Measurements from ENCODE around the gene PAX7. TPM values are rescaled to one million over a fixed set of nuclear protein-coding genes. Genes with fewer than 3 reads are reported as not detected.
A peak's percentile ranks its signal among the peaks of the same experiment; 100 is the strongest.

The PAX7 gene
- total and polyA plus RNA-seq, 2 experiments from 2014 or later, result 0.03 TPM; not detected in 1

DNA sequence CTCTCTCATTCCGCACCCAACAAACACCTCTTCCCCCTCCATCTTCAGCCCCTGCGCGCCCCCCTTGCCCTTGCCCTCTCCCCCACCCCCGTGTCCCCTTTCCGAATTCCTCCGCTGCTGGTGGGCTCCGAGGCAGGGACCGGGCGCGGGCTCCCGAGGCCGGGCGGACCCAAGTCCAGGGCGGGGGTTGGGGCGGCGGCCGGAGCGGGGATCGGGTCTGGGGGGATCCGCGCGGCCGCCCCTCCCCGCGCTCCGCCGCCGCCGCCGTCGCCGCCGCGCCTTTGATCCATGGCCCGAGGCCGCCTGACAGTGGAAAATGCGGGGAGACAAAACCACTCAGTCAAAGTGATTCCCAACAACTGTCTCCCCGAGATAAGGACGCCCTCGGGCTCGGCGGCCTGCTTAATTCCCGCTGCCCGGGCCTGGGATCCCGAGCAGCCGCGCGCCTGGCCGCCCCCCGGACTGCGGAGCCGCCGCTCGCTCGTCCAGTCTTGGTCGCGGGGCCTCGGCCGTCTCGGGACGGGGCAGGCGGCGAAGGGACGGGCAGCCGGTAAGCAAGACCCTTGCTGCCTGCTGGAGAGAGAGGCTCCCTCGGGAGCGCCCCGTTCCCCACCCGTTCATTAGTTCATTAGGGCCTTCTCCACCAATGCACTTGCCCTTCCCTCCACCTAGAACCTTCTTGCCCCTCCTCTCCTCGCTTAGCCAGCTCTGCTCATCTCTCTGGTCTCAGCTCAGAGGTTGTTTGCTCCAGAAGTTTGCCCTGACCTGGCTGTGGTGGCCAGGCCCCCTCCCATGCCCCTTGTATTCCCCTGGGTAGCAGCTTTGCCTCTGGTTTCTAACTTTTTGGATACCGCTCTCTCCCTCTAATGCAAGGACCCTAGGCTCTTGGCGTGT, 86.4 kb downstream of the PAX7 start:
- Mint-ChIP-seq H3K27me3 (ENCODE audit: insufficient read depth, low read depth, poor library complexity) (peaks cover 50% of the 10 kb centered on the region), H3K4me3 (peak overlapping the region; percentile 75)

DNA sequence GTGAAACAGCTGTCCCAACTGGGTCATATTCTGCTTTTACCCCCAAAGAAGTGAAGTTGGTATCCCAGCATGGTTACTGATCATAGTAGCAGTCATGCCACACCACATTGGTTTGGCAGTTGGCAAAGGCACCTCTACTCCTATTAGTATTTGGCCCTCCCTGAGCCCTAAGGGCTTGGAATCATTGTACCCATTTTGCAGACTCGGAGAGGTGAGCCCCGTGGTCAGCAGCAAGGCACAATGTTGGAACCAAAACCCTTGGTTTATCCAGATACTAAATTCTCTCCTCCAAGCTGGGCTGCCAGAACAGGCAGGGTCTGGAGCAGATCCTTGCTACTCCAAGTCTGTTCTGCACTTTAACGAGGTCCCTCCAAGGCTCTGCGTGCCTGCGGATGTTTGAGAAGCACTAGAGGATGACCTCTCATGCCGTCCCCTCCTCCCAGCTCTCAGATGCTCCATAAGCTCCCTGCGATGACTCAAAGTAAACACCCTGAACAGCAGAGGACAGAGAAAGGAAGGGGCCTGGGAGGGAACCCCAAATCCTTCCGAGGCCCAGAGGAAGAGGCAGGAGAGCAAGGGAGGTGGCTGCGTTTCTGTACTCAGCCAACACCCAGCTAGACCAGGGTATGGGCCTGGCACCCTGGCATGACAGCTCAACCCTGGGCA, 89.3 kb downstream of the PAX7 start:
- H3K4me2 ChIP-seq, result no peak overlapping the region
- H2AFZ ChIP-seq, result no peak overlapping the region
- H3K4me3 ChIP-seq, result no peak overlapping the region
- no peaks in the 10 kb centered on the region for H3K36me3 ChIP-seq (ENCODE audit: insufficient read depth)
- Mint-ChIP-seq H3K27ac (no peak overlapping the region), H3K4me1 (peaks cover 19% of the 10 kb centered on the region), H3K27me3 (ENCODE audit: insufficient read depth, low read depth, poor library complexity) (peaks cover 48% of the 10 kb centered on the region), H3K36me3 (ENCODE audit: low read depth) (no peaks in the 10 kb centered on the region; the same call in 2 of the 3 replicates), H3K9me3 (no peaks in the 10 kb centered on the region; the same call in 2 of the 3 replicates), H3K4me3 (no peak overlapping the region; the same call in 2 of the 3 replicates)
- DNase-seq (ENCODE audit: low spot score), result no peak
- H3K27ac ChIP-seq (ENCODE audit: low read depth), result no peak overlapping the region
- no peaks in the 10 kb centered on the region for H4K20me1 ChIP-seq (replicated peaks; ENCODE audit: insufficient read depth)
- peaks cover 21% of the 10 kb centered on the region for H3K4me1 ChIP-seq (ENCODE audit: insufficient read depth)
- H3F3A ChIP-seq (replicated peaks; ENCODE audit: low read depth), result no peaks in the 10 kb centered on the region
- H3K27me3 ChIP-seq (ENCODE audit: insufficient read depth), result peaks cover 56% of the 10 kb centered on the region
- no peak for ATAC-seq
- H3K9me2 ChIP-seq (ENCODE audit: insufficient read depth), result no peaks in the 10 kb centered on the region; the same call in 1 of the 2 replicates
- H3K79me2 ChIP-seq (replicated peaks; ENCODE audit: insufficient read depth), result no peaks in the 10 kb centered on the region
- TF ChIP-seq ZNF114 (CRISPR knock-in tag; IDR thresholded peaks at IDR 0.05) (no peak), POLR2AphosphoS5 (IDR thresholded peaks at IDR 0.05; ENCODE audit: low read depth) (no peak), EZH2 (IDR thresholded peaks at IDR 0.05; ENCODE audit: low read depth, unreplicated experiment) (no peak), JUNB (IDR thresholded peaks at IDR 0.05; ENCODE audit: unreplicated experiment) (no peak), STAT1 (IDR thresholded peaks at IDR 0.05; ENCODE audit: unreplicated experiment) (no peak), EZH2phosphoT487 (IDR thresholded peaks at IDR 0.05; ENCODE audit: unreplicated experiment) (no peak)
- TF ChIP-seq, protein P1, sequence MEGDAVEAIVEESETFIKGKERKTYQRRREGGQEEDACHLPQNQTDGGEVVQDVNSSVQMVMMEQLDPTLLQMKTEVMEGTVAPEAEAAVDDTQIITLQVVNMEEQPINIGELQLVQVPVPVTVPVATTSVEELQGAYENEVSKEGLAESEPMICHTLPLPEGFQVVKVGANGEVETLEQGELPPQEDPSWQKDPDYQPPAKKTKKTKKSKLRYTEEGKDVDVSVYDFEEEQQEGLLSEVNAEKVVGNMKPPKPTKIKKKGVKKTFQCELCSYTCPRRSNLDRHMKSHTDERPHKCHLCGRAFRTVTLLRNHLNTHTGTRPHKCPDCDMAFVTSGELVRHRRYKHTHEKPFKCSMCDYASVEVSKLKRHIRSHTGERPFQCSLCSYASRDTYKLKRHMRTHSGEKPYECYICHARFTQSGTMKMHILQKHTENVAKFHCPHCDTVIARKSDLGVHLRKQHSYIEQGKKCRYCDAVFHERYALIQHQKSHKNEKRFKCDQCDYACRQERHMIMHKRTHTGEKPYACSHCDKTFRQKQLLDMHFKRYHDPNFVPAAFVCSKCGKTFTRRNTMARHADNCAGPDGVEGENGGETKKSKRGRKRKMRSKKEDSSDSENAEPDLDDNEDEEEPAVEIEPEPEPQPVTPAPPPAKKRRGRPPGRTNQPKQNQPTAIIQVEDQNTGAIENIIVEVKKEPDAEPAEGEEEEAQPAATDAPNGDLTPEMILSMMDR (conservative IDR thresholded peaks at IDR 0.05; ENCODE audit: low read depth in 2 of 2), result no peak
- TF ChIP-seq, protein P2, sequence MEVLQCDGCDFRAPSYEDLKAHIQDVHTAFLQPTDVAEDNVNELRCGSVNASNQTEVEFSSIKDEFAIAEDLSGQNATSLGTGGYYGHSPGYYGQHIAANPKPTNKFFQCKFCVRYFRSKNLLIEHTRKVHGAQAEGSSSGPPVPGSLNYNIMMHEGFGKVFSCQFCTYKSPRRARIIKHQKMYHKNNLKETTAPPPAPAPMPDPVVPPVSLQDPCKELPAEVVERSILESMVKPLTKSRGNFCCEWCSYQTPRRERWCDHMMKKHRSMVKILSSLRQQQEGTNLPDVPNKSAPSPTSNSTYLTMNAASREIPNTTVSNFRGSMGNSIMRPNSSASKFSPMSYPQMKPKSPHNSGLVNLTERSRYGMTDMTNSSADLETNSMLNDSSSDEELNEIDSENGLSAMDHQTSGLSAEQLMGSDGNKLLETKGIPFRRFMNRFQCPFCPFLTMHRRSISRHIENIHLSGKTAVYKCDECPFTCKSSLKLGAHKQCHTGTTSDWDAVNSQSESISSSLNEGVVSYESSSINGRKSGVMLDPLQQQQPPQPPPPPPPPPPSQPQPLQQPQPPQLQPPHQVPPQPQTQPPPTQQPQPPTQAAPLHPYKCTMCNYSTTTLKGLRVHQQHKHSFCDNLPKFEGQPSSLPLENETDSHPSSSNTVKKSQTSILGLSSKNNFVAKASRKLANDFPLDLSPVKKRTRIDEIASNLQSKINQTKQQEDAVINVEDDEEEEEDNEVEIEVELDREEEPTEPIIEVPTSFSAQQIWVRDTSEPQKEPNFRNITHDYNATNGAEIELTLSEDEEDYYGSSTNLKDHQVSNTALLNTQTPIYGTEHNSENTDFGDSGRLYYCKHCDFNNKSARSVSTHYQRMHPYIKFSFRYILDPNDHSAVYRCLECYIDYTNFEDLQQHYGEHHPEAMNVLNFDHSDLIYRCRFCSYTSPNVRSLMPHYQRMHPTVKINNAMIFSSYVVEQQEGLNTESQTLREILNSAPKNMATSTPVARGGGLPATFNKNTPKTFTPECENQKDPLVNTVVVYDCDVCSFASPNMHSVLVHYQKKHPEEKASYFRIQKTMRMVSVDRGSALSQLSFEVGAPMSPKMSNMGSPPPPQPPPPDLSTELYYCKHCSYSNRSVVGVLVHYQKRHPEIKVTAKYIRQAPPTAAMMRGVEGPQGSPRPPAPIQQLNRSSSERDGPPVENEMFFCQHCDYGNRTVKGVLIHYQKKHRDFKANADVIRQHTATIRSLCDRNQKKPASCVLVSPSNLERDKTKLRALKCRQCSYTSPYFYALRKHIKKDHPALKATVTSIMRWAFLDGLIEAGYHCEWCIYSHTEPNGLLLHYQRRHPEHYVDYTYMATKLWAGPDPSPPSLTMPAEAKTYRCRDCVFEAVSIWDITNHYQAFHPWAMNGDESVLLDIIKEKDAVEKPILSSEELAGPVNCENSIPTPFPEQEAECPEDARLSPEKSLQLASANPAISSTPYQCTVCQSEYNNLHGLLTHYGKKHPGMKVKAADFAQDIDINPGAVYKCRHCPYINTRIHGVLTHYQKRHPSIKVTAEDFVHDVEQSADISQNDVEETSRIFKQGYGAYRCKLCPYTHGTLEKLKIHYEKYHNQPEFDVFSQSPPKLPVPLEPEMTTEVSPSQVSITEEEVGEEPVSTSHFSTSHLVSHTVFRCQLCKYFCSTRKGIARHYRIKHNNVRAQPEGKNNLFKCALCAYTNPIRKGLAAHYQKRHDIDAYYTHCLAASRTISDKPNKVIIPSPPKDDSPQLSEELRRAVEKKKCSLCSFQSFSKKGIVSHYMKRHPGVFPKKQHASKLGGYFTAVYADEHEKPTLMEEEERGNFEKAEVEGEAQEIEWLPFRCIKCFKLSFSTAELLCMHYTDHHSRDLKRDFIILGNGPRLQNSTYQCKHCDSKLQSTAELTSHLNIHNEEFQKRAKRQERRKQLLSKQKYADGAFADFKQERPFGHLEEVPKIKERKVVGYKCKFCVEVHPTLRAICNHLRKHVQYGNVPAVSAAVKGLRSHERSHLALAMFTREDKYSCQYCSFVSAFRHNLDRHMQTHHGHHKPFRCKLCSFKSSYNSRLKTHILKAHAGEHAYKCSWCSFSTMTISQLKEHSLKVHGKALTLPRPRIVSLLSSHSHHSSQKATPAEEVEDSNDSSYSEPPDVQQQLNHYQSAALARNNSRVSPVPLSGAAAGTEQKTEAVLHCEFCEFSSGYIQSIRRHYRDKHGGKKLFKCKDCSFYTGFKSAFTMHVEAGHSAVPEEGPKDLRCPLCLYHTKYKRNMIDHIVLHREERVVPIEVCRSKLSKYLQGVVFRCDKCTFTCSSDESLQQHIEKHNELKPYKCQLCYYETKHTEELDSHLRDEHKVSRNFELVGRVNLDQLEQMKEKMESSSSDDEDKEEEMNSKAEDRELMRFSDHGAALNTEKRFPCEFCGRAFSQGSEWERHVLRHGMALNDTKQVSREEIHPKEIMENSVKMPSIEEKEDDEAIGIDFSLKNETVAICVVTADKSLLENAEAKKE (CRISPR knock-in tag; IDR thresholded peaks at IDR 0.05), result no peak

More for the DNA sequence above, 86.4 kb downstream of the PAX7 start:
- Mint-ChIP-seq H3K36me3 (ENCODE audit: low read depth) (no peaks in the 10 kb centered on the region; the same call in 2 of the 3 replicates), H3K9me3 (no peaks in the 10 kb centered on the region; the same call in 2 of the 3 replicates), H3K27ac (no peak overlapping the region), H3K4me1 (peaks cover 8% of the 10 kb centered on the region)
- peak overlapping the region; percentile 69 for H3K4me3 ChIP-seq
- no peaks in the 10 kb centered on the region for H3K36me3 ChIP-seq (ENCODE audit: insufficient read depth)
- peak; percentile 63 for TF ChIP-seq EZH2 (IDR thresholded peaks at IDR 0.05; ENCODE audit: low read depth, unreplicated experiment)
- TF ChIP-seq, protein P3, sequence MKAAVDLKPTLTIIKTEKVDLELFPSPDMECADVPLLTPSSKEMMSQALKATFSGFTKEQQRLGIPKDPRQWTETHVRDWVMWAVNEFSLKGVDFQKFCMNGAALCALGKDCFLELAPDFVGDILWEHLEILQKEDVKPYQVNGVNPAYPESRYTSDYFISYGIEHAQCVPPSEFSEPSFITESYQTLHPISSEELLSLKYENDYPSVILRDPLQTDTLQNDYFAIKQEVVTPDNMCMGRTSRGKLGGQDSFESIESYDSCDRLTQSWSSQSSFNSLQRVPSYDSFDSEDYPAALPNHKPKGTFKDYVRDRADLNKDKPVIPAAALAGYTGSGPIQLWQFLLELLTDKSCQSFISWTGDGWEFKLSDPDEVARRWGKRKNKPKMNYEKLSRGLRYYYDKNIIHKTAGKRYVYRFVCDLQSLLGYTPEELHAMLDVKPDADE (IDR thresholded peaks at IDR 0.05), result no peak
- H3K27ac ChIP-seq (ENCODE audit: low read depth), result no peak overlapping the region
- H3K27me3 ChIP-seq (ENCODE audit: insufficient read depth), result peaks cover 59% of the 10 kb centered on the region
- ATAC-seq (peak; percentile 65), DNase-seq (ENCODE audit: low spot score) (peak; percentile 46)
- H4K20me1 ChIP-seq (replicated peaks; ENCODE audit: insufficient read depth), result no peaks in the 10 kb centered on the region
- peak overlapping the region; percentile 98 for H2AFZ ChIP-seq
- peaks cover 10% of the 10 kb centered on the region; the same call in 1 of the 2 replicates for H3K4me1 ChIP-seq (ENCODE audit: insufficient read depth)
- H3K9me2 ChIP-seq (ENCODE audit: insufficient read depth), result no peaks in the 10 kb centered on the region
- H3K79me2 ChIP-seq (replicated peaks; ENCODE audit: insufficient read depth), result no peaks in the 10 kb centered on the region
- no peaks in the 10 kb centered on the region for H3F3A ChIP-seq (replicated peaks; ENCODE audit: low read depth)
- peak overlapping the region; percentile 93 for H3K4me2 ChIP-seq
